OCI-LY7 (cell line): ENCODE measurements around the gene PPP1R16B. TPM values are rescaled to one million over a fixed set of nuclear protein-coding genes. Genes with fewer than 3 reads are reported as not detected.

Experiments
- BruUV-seq: library from RNA; stranded (reverse); fragments of 400-500 nt; replicated peaks from 2 replicates; lab custom pipeline; 2021; lab: Mats Ljungman, UMichigan
- CTCF ChIA-PET: fragments of 300-600 bp; sonication (Branson Sonifier 250); formaldehyde crosslinking; loops from one replicate; lab custom pipeline; 2022; ENCODE audit warnings: antibody characterized with exemption; ENCODE audit not compliant: unreplicated experiment; lab: Charles Lee
- POLR2A ChIA-PET: fragments of 300-600 bp; sonication (Branson Sonifier 250); formaldehyde crosslinking; loops from one replicate; lab custom pipeline; 2022; ENCODE audit warnings: antibody characterized with exemption; lab: Charles Lee
- DNase-seq: peaks from one replicate; pipeline ENCODE4 v3.0.0-alpha.2; 2015; ENCODE audit warnings: low spot score
- H2AFZ ChIP-seq: fragments of 200-600 bp; sonication (generic), shearing (Covaris generic); 2 replicates; pipeline ENCODE4 v1.6.1; 2014; ENCODE audit warnings: mild to moderate bottlenecking, antibody characterized with exemption, low read length, moderate library complexity
- H3K27ac ChIP-seq: fragments of 200-600 bp; sonication (generic); 2 replicates; pipeline ENCODE4 v1.5.1; 2014; ENCODE audit warnings: mixed run types, low read depth, mild to moderate bottlenecking, moderate library complexity, low read length, inconsistent platforms; ENCODE audit not compliant: poor library complexity, severe bottlenecking
- H3K36me3 ChIP-seq: fragments of 200-600 bp; sonication (generic); 2 replicates; pipeline ENCODE4 v1.6.1; 2014; ENCODE audit warnings: mild to moderate bottlenecking, antibody characterized with exemption, low read length, moderate library complexity, mixed read lengths; ENCODE audit not compliant: insufficient read depth
- H3K4me1 ChIP-seq: fragments of 200-600 bp; sonication (generic); 2 replicates; pipeline ENCODE4 v1.5.1; 2014; ENCODE audit warnings: mild to moderate bottlenecking, low read length; ENCODE audit not compliant: insufficient read depth, poor library complexity, severe bottlenecking
- H3K4me2 ChIP-seq: fragments of 200-600 bp; sonication (generic); 2 replicates; pipeline ENCODE4 v1.6.1; 2014; ENCODE audit warnings: mild to moderate bottlenecking, low read length
- H3K4me3 ChIP-seq: fragments of 200-600 bp; sonication (generic); 2 replicates; pipeline ENCODE4 v1.5.1; 2014; ENCODE audit warnings: mild to moderate bottlenecking, low read depth, low read length; ENCODE audit not compliant: poor library complexity, severe bottlenecking
- H3K79me2 ChIP-seq: fragments of 200-600 bp; sonication (generic); 2 replicates; pipeline ENCODE4 v1.6.1; 2016; ENCODE audit warnings: low read depth, mild to moderate bottlenecking, low read length, moderate library complexity, mixed read lengths; ENCODE audit not compliant: insufficient read depth
- H3K9me2 ChIP-seq: fragments of 200-600 bp; sonication (generic); 2 replicates; pipeline ENCODE4 v1.6.1; 2016; ENCODE audit warnings: mild to moderate bottlenecking, low read length, mixed read lengths; ENCODE audit not compliant: insufficient read depth
- H3K9me3 ChIP-seq: fragments of 200-600 bp; sonication (generic); 2 replicates; pipeline ENCODE4 v1.6.1; 2014; ENCODE audit warnings: mild to moderate bottlenecking, mixed run types, low read length, mixed read lengths
- H4K20me1 ChIP-seq: fragments of 200-600 bp; sonication (generic); 2 replicates; pipeline ENCODE4 v1.6.1; 2014; ENCODE audit warnings: mild to moderate bottlenecking, antibody characterized with exemption, low read length, moderate library complexity, mixed read lengths; ENCODE audit not compliant: insufficient read depth
- EZH2phosphoT487 ChIP-seq: fragments of 200-600 bp; sonication (generic); IDR thresholded peaks from 2 replicates; pipeline ENCODE4 v1.6.1; 2018; ENCODE audit warnings: low read depth, borderline replicate concordance, mild to moderate bottlenecking, mixed run types, antibody characterized with exemption, low read length, moderate library complexity, mixed read lengths
- intact Hi-C: fragments of 100-400 bp; cut with micrococcal nuclease; formaldehyde crosslinking; loops from one replicate; pipeline ENCODE4 v1.10.0; 2022; ENCODE audit not compliant: unreplicated experiment
- total RNA-seq, 2 experiments: library from RNA; depleted of rRNA in 1 of 2; stranded (reverse); fragments of >200 nt in 1 of 2; shearing (Covaris generic) in 1 of 2; gene quantifications; 2 replicates each; pipeline ENCODE4 v1.2.3, GENCODE V29; 2014 to 2022
- TF ChIP-seq, protein P1 (sequence below): fragments of 200-600 bp; sonication (generic); conservative IDR thresholded peaks from 2 replicates; pipeline ENCODE4 v1.5.1; 2014; ENCODE audit warnings: mild to moderate bottlenecking, antibody characterized with exemption, low read length, moderate library complexity, mixed read lengths

Gene PPP1R16B
- total RNA-seq, 2 experiments from 2014 or later = 45.4 to 49.7 TPM

DNA sequence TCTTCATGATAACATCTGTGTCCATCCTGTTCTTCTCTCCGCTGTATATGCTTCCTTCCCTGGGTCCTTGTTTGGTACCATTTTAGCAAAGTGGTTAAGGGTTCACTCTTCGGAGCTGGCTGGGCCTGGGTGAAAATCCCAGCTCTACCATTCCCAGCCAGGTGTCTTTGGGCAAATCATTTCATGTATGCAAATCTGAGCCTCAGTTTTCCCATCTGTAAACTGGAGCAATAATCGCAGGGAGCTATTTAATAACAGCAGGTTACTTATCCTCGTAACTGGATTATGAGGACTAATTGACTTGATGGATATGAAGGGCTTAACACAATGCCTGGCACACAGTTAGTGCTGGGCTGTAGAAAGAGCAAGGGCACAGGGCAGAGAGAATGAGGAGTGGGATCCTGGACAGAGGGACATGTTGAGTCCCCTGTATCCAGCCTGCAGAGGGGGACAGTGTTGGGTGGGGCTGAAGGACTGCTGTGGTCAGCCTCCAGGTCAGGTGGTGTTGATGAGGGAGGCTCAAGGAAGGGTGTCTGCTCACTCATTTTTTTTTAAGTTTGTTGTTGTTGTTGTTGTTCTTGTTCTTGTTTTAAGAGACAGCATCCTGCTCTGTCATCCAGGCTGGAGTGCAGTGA is 76.4 kb downstream of the PPP1R16B start:
- CTCF ChIA-PET = interaction anchor here (0.6 to 3.4 kb wide), 5 partner anchors 9 to 77 kb away, joined by 3 to 34 read pairs (median 4); no protein-coding TSS in a partner anchor
- Histone ChIP-seq H3K27ac (peak overlapping the region; percentile 97), H3K79me2 (peaks cover 70% of the 10 kb centered on the region), H2AFZ (no peak overlapping the region), H4K20me1 (no peaks in the 10 kb centered on the region), H3K4me2 (peak overlapping the region; percentile 70), H3K9me2 (no peaks in the 10 kb centered on the region), H3K9me3 (no peaks in the 10 kb centered on the region), H3K4me3 (peak overlapping the region; percentile 21), H3K4me1 (peaks cover 94% of the 10 kb centered on the region), H3K36me3 (no peaks in the 10 kb centered on the region)
- TF ChIP-seq EZH2phosphoT487 = no peak
- TF ChIP-seq, protein P1, sequence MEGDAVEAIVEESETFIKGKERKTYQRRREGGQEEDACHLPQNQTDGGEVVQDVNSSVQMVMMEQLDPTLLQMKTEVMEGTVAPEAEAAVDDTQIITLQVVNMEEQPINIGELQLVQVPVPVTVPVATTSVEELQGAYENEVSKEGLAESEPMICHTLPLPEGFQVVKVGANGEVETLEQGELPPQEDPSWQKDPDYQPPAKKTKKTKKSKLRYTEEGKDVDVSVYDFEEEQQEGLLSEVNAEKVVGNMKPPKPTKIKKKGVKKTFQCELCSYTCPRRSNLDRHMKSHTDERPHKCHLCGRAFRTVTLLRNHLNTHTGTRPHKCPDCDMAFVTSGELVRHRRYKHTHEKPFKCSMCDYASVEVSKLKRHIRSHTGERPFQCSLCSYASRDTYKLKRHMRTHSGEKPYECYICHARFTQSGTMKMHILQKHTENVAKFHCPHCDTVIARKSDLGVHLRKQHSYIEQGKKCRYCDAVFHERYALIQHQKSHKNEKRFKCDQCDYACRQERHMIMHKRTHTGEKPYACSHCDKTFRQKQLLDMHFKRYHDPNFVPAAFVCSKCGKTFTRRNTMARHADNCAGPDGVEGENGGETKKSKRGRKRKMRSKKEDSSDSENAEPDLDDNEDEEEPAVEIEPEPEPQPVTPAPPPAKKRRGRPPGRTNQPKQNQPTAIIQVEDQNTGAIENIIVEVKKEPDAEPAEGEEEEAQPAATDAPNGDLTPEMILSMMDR = no peak
- intact Hi-C loops = loop anchor here (1.0 kb wide), 1 partner anchor 10 kb away; no protein-coding TSS in a partner anchor
- no peak for DNase-seq
- no TSS peak for BruUV-seq
- POLR2A ChIA-PET = interaction anchor here (1.2 to 7.5 kb wide), 8 partner anchors 9 to 76 kb away, joined by 3 to 85 read pairs (median 12); partner anchors contain the start of gene PPP1R16B

DNA sequence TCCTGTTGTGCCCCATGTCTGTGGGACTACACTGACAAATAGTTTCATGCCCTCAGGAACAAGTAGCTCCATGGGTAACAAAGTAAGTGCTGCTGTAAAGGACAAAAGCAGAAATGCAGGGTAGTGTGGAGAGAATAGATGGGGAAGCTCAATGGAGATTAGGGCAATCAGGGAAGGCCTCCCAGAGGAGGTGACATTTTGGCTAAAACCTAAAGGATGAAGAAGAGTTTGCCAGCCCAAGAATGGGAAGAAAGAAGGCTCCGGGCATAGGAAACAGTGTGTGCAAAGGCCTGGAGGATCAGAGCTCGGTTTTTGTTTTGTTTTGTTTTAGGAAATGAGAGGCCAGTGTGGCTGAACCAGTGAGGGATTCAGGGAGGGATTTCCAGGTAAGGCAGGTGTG is 77.1 kb downstream of the PPP1R16B start:
- Histone ChIP-seq H3K79me2 (peaks cover 67% of the 10 kb centered on the region), H3K4me3 (peak overlapping the region; percentile 36), H3K4me1 (peaks cover 88% of the 10 kb centered on the region), H3K27ac (peak overlapping the region; percentile 97), H3K4me2 (peak overlapping the region; percentile 70), H3K36me3 (no peaks in the 10 kb centered on the region), H2AFZ (no peak overlapping the region), H4K20me1 (no peaks in the 10 kb centered on the region), H3K9me3 (no peaks in the 10 kb centered on the region), H3K9me2 (no peaks in the 10 kb centered on the region)
- ChIA-PET CTCF (interaction anchor here (0.7 to 3.4 kb wide), 3 partner anchors 9 to 12 kb away, joined by 3 to 34 read pairs (median 8); no protein-coding TSS in a partner anchor), POLR2A (interaction anchor here (0.7 to 7.5 kb wide), 9 partner anchors 9 to 76 kb away, joined by 3 to 85 read pairs (median 9); partner anchors contain the start of gene PPP1R16B)
- BruUV-seq = no TSS peak
- DNase-seq = no peak
- intact Hi-C loops = no loop called here
- TF ChIP-seq EZH2phosphoT487 = no peak
- TF ChIP-seq, protein P1 = no peak
